HG02938 (cell line): ENCODE data around the gene MLF2.
"Not testable (repeated sequence)": the region's sequence is repeated elsewhere in the genome, so short reads cannot be mapped to it uniquely, and the experiment has no call there.

Source experiments
- ATAC-seq: cut with Tn5 transposase; IDR thresholded peaks from one replicate; pipeline ENCODE4 v1.9.1; 2021; ENCODE audit warnings: mild to moderate bottlenecking, moderate library complexity; ENCODE audit not compliant: unreplicated experiment

MLF2 gene

GRCh38 chr12:6735448-6736191 lies 17.3 kb downstream of the MLF2 start:
- no peak for ATAC-seq

GRCh38 chr12:6734506-6735387 lies 18.2 kb downstream of the MLF2 start:
- no peak for ATAC-seq

DNA sequence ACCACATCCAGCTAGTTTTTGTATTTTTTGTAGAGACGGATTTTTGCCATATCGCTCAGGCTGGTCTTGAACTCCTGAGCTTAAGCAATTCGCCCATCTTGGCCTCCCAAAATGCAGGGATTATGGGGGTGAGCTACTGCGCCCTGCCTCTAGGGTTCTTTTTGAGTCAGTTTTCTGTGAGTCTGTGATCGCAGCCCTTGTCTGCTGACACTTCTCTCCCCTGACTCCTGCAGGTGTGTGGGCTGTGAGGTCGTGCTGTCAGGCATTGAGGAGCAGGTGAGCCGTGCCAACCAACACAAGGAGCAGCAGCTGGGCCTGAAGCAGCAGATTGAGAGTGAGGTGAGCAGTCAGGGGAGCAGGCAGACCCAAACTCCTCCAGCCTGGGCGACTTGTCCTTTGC lies 22.8 kb downstream of the MLF2 start:
- no peak for ATAC-seq

DNA sequence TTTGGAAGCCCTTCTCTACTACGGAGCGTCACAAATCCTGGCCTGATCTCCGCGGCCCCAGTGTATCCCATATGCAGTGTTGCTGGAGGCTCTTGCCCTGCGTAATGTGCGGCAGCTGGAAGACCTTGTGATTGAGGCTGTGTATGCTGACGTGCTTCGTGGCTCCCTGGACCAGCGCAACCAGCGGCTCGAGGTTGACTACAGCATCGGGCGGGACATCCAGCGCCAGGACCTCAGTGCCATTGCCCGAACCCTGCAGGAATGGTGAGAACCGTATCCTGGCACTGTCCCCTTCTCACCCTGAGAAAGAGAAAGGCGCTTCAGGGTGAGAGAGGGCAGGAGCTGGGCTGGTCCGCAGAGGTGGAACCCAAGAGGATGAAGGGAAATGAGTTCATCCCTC lies 23.8 kb downstream of the MLF2 start:
- no peak for ATAC-seq

DNA sequence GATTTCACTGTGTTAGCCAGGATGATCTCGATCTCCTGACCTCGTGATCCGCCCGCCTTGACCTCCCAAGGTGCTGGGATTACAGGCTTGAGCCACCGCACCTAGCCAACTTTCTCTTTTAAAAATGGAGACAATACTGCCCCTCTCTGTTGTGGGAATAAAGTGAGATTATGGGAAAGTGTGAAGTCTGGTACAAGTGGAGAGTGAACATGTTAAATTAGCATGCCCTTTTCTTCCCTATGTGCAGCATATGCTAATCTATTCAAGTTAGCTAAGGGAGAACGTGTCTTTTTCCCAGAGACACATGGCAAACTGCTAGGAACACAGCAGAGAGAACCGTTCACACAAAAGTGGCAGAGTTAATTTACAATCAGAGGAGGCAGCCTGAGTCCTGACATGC lies 27.6 kb downstream of the MLF2 start:
- ATAC-seq, result no peak

DNA sequence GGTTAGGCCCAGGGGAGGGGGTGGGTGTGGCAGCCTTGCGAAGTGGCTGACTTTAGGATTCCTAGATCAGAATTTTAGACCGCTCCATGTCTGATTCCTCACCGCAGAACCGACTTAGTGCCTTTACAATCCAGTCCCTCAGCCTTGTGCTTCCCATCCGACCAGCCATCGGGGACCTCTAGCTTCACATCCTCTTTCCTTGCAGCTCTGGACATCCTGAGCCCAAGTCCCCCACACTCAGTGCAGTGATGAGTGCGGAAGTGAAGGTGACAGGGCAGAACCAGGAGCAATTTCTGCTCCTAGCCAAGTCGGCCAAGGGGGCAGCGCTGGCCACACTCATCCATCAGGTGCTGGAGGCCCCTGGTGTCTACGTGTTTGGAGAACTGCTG lies 28.5 kb downstream of the MLF2 start:
- ATAC-seq, result peak; percentile 23

DNA sequence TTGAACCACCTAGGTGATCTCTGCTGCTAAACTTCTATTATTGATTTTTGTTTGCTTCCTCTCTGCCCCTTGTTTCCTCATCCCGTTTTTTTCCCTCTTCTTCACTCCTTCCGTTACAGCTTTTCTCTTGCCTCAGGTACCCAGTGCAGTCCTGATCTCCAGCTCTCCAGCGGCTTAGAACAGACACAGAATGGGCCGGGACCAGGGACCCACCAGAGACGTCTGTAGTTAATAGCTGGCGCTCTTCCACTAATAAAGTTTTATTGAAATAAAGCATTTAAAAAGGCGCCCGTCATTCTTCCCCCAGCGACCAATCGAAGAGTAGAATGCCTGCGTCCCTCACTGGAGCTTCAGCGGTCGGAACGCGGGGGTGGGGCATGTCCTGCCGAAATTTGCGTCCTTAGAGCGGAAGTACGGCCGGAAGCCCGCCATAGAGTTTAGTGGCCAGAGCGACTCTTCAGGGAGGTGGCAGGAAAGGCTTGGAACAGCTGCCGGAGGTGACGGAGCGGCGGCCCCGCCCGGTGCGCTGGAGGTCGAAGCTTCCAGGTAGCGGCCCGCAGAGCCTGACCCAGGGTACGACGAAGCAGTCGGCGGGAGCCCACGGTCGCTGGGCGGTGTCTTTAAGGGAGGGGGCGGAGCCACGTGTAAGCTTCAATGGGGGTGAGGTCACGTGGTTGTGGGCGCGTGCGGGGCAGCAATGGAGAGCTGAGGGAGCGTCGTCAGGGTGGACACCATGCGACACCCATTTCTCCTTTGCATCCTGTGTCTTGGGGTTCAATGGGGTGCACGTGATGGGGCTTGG lies 29.1 kb downstream of the MLF2 start, which contains the start of gene COPS7A:
Gene COPS7A (plus strand): TSS at position 440 of the 802 bp plus-strand sequence. CDS start 611 bp downstream, outside the sequence.
- peak; percentile 88 for ATAC-seq

DNA sequence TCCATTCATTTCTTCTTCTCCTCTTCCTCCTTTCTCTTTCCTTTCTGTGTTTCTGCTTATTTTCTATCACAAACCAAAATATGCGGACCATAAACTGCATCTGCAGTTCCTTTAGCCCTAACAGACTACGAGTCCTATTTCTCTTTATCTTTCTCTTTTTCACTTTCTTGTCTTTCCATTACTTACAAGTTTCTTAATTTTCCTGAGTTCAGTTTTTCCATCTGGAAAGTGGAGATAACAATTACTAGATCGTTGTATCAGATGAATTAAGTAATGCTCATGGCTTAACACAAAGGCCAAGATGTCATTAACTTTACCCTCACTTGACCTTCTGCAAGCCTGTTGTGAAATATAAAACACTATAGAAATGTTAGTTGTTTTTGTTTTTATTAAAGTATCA lies 30.1 kb downstream of the MLF2 start:
- no peak for ATAC-seq

DNA sequence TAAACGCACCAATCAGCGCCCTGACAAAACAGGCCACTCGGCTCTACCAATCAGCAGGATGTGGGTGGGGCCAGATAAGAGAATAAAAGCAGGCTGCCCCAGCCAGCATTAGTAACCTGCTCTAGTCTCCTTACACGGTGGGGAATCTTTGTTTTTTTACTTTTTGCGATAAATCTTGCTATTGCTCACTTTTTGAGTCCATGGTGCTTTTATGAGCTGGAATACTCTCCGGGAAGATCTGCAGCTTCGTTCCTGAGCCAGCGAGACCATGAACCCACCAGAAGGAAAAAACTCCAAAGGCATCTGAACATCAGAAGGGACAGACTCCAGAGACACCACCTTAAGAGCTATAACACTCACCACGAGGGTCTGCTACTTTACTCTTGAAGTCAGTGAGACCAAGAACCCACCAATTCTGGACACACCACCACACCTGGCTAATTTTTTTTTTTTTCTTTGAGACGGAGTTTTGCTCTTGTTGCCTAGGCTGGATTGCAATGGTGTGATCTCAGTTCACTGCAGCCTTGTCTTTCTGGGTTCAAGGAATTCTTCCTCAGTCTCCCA lies 36.0 kb downstream of the MLF2 start:
- no peak for ATAC-seq

GRCh38 chr12:6716031-6716873 lies 36.7 kb downstream of the MLF2 start:
- ATAC-seq, result not testable (repeated sequence)

DNA sequence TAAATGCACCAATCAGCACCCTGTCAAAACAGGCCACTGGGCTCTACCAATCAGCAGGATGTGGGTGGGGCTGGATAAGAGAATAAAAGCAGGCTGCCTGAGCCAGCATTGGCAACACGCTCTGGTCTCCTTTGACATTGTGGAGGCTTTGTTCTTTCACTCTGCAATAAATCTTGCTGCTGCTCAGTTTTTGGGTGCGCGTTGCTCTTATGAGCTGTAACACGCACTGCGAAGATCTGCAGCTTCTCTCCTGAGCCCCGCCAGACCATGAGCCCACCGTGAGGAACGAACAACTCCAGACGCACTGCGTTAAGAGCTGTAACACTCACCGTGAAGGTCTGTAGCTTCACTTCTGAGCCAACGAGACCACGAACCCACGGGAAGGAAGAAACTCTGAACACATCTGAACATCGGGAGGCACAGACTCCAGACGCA lies 44.0 kb downstream of the MLF2 start:
- ATAC-seq, result no peak

DNA sequence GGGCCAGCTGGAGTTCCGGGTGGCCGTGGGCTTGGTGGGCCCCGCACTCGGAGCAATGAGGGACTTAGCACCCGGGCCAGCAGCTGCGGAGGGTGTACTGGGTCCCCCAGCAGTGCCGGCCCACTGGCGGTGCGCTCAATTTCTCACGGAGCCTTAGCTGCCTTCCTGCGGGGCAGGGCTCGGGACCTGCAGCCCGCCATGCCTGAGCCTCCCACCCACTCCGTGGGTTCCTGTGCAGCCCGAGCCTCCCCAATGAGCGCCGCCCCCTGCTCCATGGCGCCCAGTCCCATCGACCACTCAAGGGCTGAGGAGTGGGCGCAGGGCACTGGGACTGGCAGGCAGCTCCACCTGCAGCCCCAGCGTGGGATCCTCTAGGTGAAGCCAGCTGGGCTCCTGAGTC lies 44.6 kb downstream of the MLF2 start:
- ATAC-seq, result not testable (repeated sequence)

- ATAC-seq, result no peak
Measured at GRCh38 chr12:6703631-6704030, 49.3 kb downstream of the MLF2 start.

DNA sequence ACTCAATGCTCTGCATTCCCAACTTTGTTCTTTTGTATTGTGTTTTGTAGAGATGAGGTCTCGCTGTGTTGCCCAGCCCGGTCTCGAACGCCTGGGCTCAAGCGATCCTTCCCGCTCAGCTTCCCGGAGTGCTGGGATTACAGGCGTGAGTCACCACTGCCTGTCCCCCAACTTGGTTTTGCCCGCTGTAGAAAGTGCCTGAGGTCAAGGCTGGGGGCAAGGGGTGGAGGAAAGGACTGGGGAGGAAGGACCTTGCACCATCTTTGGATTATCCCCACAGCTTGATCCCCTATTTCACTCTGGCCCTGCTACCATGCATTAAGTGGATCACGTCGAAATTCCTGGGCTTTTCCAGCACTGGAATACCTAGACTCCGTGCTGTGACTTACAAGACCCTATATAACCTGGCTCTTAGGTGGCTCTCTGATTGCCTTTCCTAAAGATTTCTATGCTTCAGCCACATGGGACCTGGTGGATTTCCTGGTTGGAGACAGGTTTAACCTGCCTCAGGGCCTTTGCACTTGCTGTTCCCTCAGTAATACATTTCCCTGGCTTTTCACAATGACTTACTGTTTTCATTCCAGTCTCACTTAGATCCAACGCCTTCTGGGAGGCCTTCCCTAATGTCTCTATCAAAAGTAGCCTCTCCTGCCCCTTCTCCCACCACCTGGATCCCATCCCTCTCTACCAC lies 51.7 kb downstream of the MLF2 start:
- no peak for ATAC-seq

GRCh38 chr12:6700646-6701051 lies 52.3 kb downstream of the MLF2 start, which contains the start of gene PIANP:
Gene PIANP (minus strand): TSS chr12:6700815. CDS start chr12:6698061, 2,754 bp downstream.
- ATAC-seq, result no peak

DNA sequence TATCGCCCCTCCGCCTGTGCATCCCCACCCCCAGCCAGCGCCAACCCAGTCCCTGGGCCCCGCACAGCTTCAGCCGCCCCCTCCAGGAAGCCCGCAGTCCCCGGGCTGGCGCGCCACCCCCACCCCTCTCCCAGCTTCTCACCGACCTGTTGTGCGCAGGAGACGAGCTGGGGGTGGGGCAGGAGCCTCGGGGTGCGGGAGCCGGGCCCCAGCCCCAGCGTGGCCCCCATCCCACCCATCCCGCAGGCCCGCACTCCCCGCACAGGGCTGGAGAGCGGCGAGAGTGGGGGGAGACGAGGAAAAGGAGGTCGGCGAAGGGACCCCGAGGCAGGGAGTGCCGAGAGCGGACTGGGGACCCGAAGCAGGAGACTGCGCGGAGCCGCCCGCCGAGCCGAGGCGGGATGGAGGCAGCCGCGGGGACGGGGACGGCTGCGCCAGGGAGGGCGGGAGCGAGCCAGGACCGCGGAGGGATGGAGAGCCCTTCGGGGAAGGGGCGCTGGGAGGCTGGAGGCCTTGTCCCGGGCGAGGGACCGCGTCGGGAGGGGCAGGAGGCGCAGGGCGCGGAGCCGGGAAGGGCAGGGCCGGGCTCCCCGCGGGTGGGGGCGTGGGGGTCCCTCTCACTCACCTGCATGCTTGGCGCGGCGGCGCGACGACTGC lies 52.8 kb downstream of the MLF2 start:
- ATAC-seq, result no peak

GRCh38 chr12:6699259-6699988 lies 53.5 kb downstream of the MLF2 start:
- no peak for ATAC-seq
